DLD1 (cell line): ENCODE measurements around the gene NECAB3.
"Not testable (repeated sequence)": the region's sequence is repeated elsewhere in the genome, so short reads cannot be mapped to it uniquely, and the experiment has no call there.

Experiments used
- in situ Hi-C: cut with HindIII; loops from 2 replicates; pipeline ENCODE4 v1.10.0; 2017; ENCODE audit warnings: low sequenced_read_pairs

NECAB3 gene, protein sequence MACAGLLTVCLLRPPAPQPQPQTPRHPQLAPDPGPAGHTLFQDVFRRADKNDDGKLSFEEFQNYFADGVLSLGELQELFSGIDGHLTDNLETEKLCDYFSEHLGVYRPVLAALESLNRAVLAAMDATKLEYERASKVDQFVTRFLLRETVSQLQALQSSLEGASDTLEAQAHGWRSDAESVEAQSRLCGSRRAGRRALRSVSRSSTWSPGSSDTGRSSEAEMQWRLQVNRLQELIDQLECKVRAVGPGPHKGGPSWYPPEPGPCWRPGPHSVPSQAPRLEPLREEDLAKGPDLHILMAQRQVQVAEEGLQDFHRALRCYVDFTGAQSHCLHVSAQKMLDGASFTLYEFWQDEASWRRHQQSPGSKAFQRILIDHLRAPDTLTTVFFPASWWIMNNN

DNA sequence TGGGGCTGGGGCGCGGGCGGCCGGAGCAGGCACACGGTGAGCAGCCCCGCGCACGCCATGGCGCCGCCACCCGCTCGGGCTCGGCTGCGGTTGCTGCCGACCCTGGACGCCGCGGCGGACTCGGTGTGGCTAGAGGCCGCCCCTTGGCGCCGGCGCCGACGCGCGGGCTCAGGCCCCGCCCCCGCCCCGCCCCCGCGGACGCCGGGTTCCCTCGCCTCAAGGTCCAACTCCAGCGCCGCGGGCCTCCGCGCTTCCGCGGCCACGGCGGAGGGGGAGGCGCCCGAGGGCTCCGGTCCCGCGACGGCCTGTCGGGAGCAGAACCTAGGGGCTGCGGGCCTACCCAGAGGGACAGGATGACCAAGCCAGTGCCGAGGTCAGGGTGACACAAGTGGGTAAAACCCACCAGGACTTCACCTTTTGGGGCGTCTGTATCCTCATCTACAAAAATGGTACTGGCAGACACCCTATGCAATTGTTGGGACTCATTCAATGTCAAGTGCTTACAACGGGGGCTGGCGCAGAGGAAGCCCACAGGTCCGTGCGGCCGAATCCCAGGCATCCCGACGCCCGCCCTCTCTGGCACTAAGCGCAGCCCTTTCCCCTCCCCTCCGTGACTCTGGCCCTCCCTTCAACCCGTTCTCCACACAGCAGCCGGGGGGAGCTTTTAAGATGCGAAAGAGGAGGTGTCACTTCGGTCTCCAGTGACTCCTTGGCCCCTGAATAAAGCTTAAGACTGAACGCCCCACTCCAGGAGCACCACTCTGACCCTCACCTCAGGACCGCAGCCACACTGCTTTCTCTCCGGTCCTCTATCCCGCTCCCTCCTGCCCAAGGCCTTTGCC, at the start of gene NECAB3:
Gene NECAB3 (minus strand): TSS at position 135 of the 842 bp plus-strand sequence. CDS start 76 bp downstream, at position 59.
- in situ Hi-C loops: no loop called here

GRCh38 chr20:33721391-33722140, 47.3 kb upstream of the NECAB3 start:
- in situ Hi-C loops: no loop called here

- in situ Hi-C loops: no loop called here
Observed at GRCh38 chr20:33719989-33720709, 45.9 kb upstream of the NECAB3 start, which contains the start of gene PXMP4. Gene PXMP4 (minus strand): TSS chr20:33720310. CDS start chr20:33720207, 103 bp downstream.

DNA sequence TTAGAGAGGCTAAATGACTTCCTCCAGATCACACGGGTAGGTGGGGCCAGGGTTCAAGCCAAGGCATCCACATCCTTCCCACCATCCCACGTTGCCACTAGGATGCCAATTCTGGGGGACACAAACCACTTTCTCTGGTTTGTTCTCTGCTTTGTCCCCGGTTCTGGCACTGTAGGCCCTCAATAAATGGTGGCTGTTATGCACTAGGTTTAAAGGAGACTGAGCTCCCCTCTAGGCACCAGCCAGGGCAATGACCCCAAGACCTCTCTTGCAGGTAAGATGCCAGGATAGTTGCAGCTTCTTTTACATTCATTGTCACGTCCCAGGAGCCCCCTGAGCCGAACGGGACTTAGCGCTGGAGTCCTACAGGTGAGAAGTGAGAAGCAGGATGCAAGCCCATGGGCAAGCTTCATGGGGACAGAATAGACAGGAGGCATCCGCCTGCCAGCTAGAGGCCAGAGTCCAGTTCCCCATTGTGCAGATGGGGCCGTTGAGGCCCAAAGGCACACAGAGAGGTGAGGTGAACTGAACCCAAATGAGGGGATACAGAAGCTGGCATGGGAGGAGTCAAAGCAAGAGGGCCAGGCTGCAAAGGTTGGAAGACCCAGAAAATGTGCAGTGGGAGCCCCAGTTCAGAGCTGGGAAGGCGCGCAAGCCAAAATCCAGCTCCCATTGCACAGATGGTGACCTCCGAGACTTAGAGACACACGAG, 45.2 kb upstream of the NECAB3 start:
- in situ Hi-C loops: no loop called here

DNA sequence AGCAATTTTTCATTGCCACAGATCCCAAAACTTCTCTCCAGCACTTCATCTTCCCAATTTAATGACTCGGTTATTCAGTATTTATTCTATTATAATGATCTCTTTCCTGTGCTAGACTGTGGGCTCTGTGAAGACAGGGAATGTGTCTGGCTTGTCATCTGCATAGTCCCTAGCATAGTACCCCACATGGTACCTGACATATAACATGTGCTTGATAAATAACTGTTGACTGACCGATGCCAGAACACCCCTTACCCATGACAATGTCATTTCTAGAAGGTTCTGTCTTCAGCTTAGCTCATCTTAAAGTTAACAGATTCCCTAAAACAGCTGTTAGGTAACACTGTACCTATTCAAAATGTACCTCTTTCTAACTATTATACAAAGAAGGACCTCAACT, 42.3 kb upstream of the NECAB3 start:
- in situ Hi-C loops: no loop called here

DNA sequence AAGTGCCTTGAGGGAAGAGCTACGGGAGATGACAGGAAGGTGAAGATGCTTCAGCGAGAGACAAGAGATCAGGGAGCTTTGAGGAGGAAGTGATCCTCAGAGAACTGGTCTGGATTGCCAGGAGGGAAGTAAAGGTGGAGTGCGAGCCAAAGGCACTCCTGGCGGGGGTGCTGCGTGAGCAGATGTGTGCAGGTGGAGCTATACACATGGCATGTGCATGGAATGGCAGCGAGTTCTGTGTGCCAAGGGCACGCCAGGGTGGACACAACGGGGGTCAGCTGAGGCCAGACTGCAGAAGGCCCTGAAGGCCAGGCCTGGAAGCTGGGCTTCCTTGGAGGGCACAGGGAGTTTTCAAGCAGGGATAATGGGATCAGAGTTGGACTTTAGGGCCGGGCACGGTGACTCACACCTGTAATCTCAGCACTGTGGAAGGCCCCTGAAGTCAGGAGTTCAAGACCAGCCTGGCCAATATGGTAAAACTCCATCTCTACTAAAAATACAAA, 39.7 kb upstream of the NECAB3 start:
- in situ Hi-C loops: no loop called here

DNA sequence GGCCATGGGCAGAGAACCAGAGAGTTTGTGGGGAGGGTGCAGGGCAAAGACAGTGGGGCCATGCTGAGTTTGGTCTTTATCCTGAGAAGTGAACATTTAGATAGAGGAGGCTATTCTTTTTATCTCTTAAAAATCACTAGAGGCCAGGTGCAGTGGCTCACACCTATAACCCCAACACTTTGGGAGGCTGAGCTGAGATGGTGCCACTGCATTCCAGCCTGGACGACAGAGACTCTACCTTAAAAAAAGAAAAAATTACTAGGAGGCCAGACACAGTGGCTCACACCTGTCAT, 37.2 kb upstream of the NECAB3 start:
- in situ Hi-C loops: no loop called here

GRCh38 chr20:33710681-33711445, 36.6 kb upstream of the NECAB3 start:
- in situ Hi-C loops: no loop called here

GRCh38 chr20:33709905-33710541, 35.8 kb upstream of the NECAB3 start:
- in situ Hi-C loops: no loop called here

DNA sequence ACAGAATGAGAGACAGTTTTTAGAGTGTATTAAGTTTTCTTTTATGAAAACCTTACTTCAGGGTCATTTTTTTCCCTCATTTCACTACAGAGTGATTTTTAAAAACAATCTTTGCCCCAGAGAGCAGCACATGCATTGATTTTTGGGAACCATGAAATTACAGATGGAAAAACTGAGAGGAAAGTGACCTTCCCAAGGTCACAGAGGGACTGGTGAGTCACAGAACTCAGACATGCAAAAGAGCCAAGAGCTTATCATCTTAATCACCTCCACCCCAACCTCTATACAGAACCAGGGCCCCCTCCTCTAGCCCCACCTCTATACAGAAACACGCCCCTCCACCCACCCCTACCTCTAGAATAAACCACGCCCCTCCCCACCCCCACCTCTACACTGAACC, 35.2 kb upstream of the NECAB3 start:
- in situ Hi-C loops: no loop called here

DNA sequence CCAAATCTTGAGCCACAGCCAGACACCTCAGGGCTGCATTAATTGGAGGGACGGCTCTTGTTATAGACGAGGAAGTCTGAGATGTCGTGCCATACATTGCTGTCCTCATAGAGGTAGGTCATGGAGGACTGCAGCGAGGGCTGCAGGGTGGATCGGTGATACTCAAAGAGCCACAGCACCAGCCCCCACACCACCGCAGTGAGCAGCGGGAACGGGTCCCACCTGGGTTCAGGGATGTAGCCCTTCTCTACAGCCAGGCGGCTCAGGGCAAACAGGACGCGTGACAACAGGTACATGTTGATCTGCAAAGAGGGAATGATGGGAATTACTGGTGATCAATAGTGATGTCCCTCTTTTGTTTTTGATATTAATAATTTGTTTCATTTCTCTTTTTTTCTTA, 33.4 kb upstream of the NECAB3 start:
- in situ Hi-C loops: no loop called here

DNA sequence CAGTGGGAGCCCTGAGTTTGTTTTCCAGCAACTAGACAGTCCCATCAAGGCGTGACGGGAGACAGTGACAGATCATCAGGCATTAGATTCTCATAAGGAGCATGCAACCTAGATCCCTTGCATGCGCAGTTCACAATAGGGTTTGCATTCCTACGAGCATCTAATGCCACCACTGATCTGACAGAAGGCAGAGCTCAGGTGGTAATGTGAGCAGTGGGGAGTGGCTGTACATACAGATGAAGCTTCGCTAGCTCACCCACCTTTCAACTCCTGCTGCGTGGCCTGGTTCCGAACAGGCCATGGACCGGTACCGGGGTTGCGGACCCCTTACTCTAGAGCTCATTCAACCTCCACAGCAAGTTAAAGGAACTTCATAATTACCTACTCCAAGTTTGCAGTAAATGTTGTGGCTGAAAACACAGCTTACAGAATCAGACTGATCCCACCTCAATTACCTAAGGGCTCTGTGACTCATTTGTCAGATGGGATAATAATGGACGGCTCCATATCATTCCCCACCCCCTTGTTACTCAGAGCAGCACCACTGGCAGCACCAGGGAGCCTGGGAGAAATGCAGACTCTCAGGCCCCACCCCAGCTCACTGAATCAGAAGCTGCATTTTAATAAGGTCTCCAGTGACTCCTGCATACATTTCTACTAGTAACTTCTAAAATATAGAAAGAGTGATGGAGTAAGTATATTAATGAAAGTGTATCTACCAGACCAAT, 30.1 kb upstream of the NECAB3 start:
- in situ Hi-C loops: no loop called here

- in situ Hi-C loops: no loop called here
Observed at GRCh38 chr20:33703498-33704137, 29.4 kb upstream of the NECAB3 start.

GRCh38 chr20:33702861-33703260, 28.6 kb upstream of the NECAB3 start:
- in situ Hi-C loops: no loop called here

DNA sequence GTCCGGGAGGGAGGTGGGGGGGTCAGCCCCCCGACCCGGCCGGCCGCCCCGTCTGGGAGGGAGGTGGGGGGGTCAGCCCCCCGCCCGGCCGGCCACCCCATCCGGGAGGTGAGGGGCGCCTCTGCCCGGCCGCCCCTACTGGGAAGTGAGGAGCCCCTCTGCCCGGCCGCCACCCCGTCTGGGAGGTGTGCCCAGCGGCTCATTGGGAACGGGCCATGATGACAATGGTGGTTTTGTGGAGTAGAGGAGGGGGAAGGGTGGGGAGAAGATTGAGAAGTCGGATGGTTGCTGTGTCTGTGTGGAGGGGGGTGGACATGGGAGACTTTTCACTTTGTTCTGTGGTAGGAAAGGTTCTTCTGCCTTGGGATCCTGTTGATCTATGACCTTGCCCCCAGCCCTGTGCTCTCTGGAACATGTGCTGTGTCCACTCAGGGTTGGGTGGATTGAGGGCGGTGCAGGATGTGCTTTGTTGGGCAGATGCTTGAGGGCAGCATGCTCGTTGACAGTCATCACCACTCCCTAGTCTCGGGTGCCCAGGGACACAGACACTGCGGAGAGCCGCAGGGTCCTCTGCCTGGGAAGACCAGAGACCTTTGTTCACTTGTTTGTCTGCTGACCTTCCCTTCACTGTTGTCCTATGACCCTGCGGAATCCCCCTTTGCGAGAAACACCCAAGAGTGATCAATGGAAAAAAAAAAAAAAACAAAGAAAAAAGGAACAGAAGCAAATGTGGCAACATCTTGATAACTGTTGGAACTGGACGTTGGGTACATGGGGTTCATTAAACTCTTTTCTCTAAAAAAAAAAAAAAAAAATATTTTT, 27.6 kb upstream of the NECAB3 start:
- in situ Hi-C loops: no loop called here

DNA sequence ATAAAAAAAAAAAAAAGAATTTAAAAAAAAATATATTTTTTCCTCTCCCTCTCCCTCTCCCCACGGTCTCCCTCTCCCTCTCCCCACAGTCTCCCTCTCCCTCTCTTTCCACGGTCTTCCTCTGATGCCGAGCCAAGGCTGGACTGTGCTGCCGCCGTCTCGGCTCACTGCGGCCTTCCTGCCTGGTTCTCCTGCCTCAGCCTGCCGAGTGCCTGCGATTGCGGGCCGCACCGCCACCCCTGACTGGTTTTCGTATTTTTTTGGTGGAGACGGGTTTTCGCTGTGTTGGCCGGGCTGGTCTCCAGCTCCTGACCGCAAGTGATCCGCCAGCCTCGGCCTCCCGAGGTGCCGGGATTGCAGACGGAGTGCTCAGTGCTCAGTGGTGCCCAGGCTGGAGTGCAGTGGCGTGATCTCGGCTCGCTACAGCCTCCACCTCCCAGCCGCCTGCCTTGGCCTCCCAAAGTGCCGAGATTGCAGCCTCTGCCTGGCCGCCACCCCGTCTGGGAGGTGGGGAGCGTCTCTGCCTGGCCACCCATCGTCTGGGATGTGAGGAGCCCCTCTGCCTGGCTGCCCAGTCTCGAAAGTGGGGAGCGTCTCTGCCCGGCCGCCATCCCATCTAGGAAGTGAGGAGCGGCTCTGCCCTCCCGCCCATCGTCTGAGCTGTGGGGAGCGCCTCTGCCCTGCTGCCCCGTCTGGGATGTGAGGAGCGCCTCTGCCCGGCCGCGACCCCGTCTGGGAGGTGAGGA, 26.6 kb upstream of the NECAB3 start:
- in situ Hi-C loops: not testable (repeated sequence)
